Fibroblast of lung (primary cell): Measurements from ENCODE around the gene ESF1.

Experiments used
- EZH2 ChIP-seq: IDR thresholded peaks from 2 replicates; pipeline ENCODE4 v1.5.1; 2012; ENCODE audit warnings: low read length, control low read depth, mild to moderate bottlenecking; ENCODE audit errors: missing control alignments
- TF ChIP-seq, protein P1 (sequence below), 2 donors: IDR thresholded peaks in 1 of 2; conservative IDR thresholded peaks in 1 of 2; 1 replicate in 1 of 2; 2 replicates in 1 of 2; pipeline ENCODE4 v1.5.1; 2011 to 2012; ENCODE audit warnings: low read length in 2 of 2, control low read depth in 1 of 2, inconsistent platforms in 1 of 2, low read depth in 1 of 2, mild to moderate bottlenecking in 1 of 2

DNA sequence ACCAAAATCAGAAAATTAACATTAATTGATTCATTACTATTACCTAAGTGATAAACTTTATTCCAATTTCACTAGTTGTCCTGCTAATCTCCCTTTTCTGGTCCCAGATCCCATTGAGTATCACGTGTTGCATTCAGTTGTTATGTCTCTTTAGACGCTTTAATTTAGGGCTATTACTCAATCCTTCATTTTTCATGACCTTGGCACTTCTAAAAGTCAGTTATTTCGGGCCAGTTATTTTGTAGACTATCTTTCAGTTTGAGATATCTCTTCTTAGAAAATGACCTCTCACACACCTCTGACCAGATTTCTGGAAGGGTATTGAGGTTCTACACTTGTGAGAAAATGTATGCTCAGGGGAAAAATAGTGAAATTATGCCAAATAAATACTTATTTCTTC is 112.0 kb downstream of the ESF1 start:
- TF ChIP-seq, protein P1, sequence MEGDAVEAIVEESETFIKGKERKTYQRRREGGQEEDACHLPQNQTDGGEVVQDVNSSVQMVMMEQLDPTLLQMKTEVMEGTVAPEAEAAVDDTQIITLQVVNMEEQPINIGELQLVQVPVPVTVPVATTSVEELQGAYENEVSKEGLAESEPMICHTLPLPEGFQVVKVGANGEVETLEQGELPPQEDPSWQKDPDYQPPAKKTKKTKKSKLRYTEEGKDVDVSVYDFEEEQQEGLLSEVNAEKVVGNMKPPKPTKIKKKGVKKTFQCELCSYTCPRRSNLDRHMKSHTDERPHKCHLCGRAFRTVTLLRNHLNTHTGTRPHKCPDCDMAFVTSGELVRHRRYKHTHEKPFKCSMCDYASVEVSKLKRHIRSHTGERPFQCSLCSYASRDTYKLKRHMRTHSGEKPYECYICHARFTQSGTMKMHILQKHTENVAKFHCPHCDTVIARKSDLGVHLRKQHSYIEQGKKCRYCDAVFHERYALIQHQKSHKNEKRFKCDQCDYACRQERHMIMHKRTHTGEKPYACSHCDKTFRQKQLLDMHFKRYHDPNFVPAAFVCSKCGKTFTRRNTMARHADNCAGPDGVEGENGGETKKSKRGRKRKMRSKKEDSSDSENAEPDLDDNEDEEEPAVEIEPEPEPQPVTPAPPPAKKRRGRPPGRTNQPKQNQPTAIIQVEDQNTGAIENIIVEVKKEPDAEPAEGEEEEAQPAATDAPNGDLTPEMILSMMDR (conservative IDR thresholded peaks at IDR 0.05 in 1 of 2, IDR thresholded peaks at IDR 0.05 in 1 of 2; ENCODE audit: low read depth in 1 of 2, low read length in 2 of 2), result no peak
- TF ChIP-seq EZH2, result no peak
